DOHH2 (cell line): ENCODE results near the gene PDE10A.

Source experiments
- H3F3A ChIP-seq: fragments of 200-600 bp; sonication (generic), shearing (Covaris generic); 2 replicates; pipeline ENCODE4 v1.6.0; 2016; ENCODE audit warnings: antibody characterized with exemption, mild to moderate bottlenecking; ENCODE audit not compliant: control insufficient read depth, insufficient read depth
- H3K27ac ChIP-seq: fragments of 200-600 bp; sonication (generic); 2 replicates; pipeline ENCODE4 v1.5.1; 2014; ENCODE audit warnings: low read depth, mild to moderate bottlenecking, low read length, moderate library complexity
- H3K27me3 ChIP-seq: fragments of 200-600 bp; sonication (generic); 2 replicates; pipeline ENCODE4 v1.6.1; 2014; ENCODE audit warnings: mild to moderate bottlenecking, low read length, mixed read lengths; ENCODE audit not compliant: control insufficient read depth
- H3K36me3 ChIP-seq: fragments of 200-600 bp; sonication (generic); 2 replicates; pipeline ENCODE4 v1.6.1; 2014; ENCODE audit warnings: mild to moderate bottlenecking, low read length, moderate library complexity, mixed read lengths; ENCODE audit not compliant: control insufficient read depth
- H3K4me1 ChIP-seq: fragments of 200-600 bp; sonication (generic); 2 replicates; pipeline ENCODE4 v1.6.1; 2014; ENCODE audit warnings: mild to moderate bottlenecking, low read length, mixed read lengths; ENCODE audit not compliant: control insufficient read depth
- H3K4me2 ChIP-seq: fragments of 200-600 bp; sonication (generic); 2 replicates; pipeline ENCODE4 v1.6.0; 2014; ENCODE audit warnings: mild to moderate bottlenecking, low read length, moderate library complexity
- H3K4me3 ChIP-seq: fragments of 200-600 bp; sonication (generic); 2 replicates; pipeline ENCODE4 v1.5.1; 2014; ENCODE audit warnings: mild to moderate bottlenecking, low read length, mixed read lengths
- H3K79me2 ChIP-seq: fragments of 200-600 bp; sonication (generic); 2 replicates; pipeline ENCODE4 v1.6.1; 2014; ENCODE audit warnings: mild to moderate bottlenecking, low read length, mixed read lengths; ENCODE audit not compliant: control insufficient read depth
- H3K9me2 ChIP-seq: fragments of 200-600 bp; sonication (generic); replicated peaks from 2 replicates; pipeline ENCODE4 v1.6.1; 2014; ENCODE audit warnings: mild to moderate bottlenecking, low read length, mixed read lengths; ENCODE audit not compliant: control insufficient read depth
- H3K9me3 ChIP-seq: fragments of 200-600 bp; sonication (generic); 2 replicates; pipeline ENCODE4 v1.6.1; 2014; ENCODE audit warnings: antibody characterized with exemption, low read length, mixed read lengths; ENCODE audit not compliant: control insufficient read depth, insufficient read depth
- H4K20me1 ChIP-seq: fragments of 200-600 bp; sonication (generic); 2 replicates; pipeline ENCODE4 v1.6.0; 2014; ENCODE audit warnings: low read depth, mild to moderate bottlenecking, antibody characterized with exemption, low read length, moderate library complexity; ENCODE audit not compliant: control insufficient read depth, insufficient read depth
- EZH2phosphoT487 ChIP-seq: fragments of 200-600 bp; sonication (generic); IDR thresholded peaks from 2 replicates; pipeline ENCODE4 v1.6.1; 2017; ENCODE audit warnings: borderline replicate concordance, mild to moderate bottlenecking, antibody characterized with exemption, low read length, moderate library complexity, mixed read lengths
- TF ChIP-seq, protein P1 (sequence below): fragments of 200-600 bp; sonication (generic); IDR thresholded peaks from one replicate; pipeline ENCODE4 v1.5.1; 2014; ENCODE audit warnings: antibody characterized with exemption, mild to moderate bottlenecking, low read depth, low read length; ENCODE audit not compliant: poor library complexity, severe bottlenecking

PDE10A gene

DNA sequence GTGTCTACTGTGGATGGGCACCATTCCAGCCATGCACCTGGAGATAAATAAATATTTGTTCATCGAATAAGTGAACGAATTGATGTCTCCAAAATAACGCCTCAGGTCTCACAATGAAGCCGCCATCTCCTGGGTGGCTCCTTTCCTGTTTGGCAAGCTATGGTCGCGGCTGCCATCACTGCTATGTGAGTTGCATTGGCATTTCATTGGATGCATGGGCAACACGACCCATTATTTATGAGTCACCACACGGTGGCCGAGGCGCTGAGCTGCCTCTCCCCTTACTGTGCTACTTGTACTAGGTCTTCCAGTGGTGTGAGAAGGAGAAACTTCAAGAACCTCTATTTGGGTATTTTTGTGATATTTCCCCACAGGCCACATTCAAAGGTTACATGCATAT is 21.3 kb upstream of the PDE10A start:
- H3F3A ChIP-seq: no peaks in the 10 kb centered on the region
- no peaks in the 10 kb centered on the region for H4K20me1 ChIP-seq
- no peaks in the 10 kb centered on the region for H3K4me1 ChIP-seq
- no peak overlapping the region for H3K4me3 ChIP-seq
- no peak overlapping the region for H3K4me2 ChIP-seq
- H3K9me3 ChIP-seq: no peaks in the 10 kb centered on the region
- no peak overlapping the region for H3K27ac ChIP-seq
- no peaks in the 10 kb centered on the region for H3K36me3 ChIP-seq
- H3K27me3 ChIP-seq: no peaks in the 10 kb centered on the region
- H3K79me2 ChIP-seq: no peaks in the 10 kb centered on the region
- no peaks in the 10 kb centered on the region for H3K9me2 ChIP-seq
- TF ChIP-seq, protein P1, sequence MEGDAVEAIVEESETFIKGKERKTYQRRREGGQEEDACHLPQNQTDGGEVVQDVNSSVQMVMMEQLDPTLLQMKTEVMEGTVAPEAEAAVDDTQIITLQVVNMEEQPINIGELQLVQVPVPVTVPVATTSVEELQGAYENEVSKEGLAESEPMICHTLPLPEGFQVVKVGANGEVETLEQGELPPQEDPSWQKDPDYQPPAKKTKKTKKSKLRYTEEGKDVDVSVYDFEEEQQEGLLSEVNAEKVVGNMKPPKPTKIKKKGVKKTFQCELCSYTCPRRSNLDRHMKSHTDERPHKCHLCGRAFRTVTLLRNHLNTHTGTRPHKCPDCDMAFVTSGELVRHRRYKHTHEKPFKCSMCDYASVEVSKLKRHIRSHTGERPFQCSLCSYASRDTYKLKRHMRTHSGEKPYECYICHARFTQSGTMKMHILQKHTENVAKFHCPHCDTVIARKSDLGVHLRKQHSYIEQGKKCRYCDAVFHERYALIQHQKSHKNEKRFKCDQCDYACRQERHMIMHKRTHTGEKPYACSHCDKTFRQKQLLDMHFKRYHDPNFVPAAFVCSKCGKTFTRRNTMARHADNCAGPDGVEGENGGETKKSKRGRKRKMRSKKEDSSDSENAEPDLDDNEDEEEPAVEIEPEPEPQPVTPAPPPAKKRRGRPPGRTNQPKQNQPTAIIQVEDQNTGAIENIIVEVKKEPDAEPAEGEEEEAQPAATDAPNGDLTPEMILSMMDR: no peak
- no peak for TF ChIP-seq EZH2phosphoT487

DNA sequence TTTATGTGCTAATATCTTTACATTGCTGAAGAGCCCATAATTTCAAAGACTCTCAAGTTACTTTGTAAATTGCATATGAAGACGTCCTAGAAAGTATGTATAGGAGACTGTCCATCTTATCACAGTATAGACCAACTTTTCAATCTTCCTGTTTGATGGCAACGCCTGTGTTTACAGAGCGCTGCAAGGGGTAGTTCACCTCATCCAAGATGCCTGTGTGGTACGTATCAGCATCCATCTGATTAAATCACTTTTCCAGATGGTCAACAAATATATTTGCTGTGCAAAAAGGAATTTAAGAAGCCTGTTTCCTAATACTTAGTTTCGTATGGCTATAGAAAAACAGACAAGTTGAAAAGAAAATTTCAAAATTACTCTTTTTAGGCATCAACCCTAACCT is 17.9 kb upstream of the PDE10A start:
- Histone ChIP-seq H3K27ac (no peak overlapping the region), H3K4me2 (no peak overlapping the region), H3K4me3 (no peak overlapping the region), H3K36me3 (no peaks in the 10 kb centered on the region), H3K9me3 (no peaks in the 10 kb centered on the region), H4K20me1 (no peaks in the 10 kb centered on the region), H3K27me3 (no peaks in the 10 kb centered on the region), H3K4me1 (no peaks in the 10 kb centered on the region), H3K79me2 (no peaks in the 10 kb centered on the region), H3K9me2 (no peaks in the 10 kb centered on the region), H3F3A (no peaks in the 10 kb centered on the region)
- TF ChIP-seq, protein P1: no peak
- TF ChIP-seq EZH2phosphoT487: no peak

DNA sequence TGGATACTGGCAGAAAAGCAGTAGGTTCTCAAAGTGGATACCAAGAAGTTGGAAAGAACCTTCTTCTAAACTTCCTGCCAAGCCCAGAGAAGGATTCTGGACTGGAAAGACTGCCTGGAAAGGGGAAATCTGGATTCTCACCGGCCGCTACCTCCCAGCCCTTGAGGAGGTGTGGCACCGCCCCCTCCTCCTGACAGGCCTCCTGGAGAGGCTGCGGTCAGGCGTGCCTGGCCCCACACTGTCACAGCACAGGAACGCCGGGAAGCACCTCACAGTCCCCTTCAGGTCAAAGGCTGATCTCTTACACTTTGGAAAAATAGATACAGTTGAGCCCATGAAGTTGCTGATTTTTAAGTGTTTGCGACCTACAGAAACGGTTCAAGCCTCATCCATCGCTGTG is 16.3 kb upstream of the PDE10A start:
- no peak overlapping the region for H3K27ac ChIP-seq
- no peaks in the 10 kb centered on the region for H3K27me3 ChIP-seq
- H3K9me2 ChIP-seq: no peaks in the 10 kb centered on the region
- no peak overlapping the region for H3K4me2 ChIP-seq
- TF ChIP-seq, protein P1: no peak
- no peak for TF ChIP-seq EZH2phosphoT487
- no peaks in the 10 kb centered on the region for H3F3A ChIP-seq
- H4K20me1 ChIP-seq: no peaks in the 10 kb centered on the region
- no peaks in the 10 kb centered on the region for H3K4me1 ChIP-seq
- no peak overlapping the region for H3K4me3 ChIP-seq
- H3K79me2 ChIP-seq: no peaks in the 10 kb centered on the region
- no peaks in the 10 kb centered on the region for H3K36me3 ChIP-seq
- no peaks in the 10 kb centered on the region for H3K9me3 ChIP-seq

DNA sequence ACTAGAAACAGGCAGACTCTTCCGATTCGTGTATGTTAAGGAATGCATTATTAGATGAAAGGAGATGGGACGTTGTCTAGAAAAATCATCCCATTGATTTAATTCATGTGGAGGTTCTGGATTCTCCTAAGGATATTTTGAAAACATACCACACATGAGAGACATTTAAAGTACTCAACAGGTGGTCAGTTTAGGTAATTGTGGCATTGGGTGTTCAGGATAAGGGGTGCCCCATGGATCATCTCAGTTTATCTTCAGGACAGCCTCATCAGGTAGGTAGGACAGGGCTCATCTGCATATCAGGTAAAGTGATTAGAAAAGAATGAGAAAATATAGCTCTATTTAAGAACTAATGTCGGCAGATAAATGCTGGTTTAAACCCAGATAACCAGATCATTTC is 15.9 kb upstream of the PDE10A start:
- Histone ChIP-seq H3K4me3 (no peak overlapping the region), H3K27me3 (no peaks in the 10 kb centered on the region), H3K9me3 (no peaks in the 10 kb centered on the region), H4K20me1 (no peaks in the 10 kb centered on the region), H3K4me2 (no peak overlapping the region), H3F3A (no peaks in the 10 kb centered on the region), H3K4me1 (no peaks in the 10 kb centered on the region), H3K36me3 (no peaks in the 10 kb centered on the region), H3K9me2 (no peaks in the 10 kb centered on the region), H3K79me2 (no peaks in the 10 kb centered on the region), H3K27ac (no peak overlapping the region)
- TF ChIP-seq, protein P1: no peak
- no peak for TF ChIP-seq EZH2phosphoT487
